DND-41 (cell line): ENCODE measurements around the gene LAD1.

Source experiments
- ATAC-seq: fragments of 200-7000 bp; cut with Tn5 transposase; 3 replicates; pipeline ENCODE4 v1.9.1; 2021; ENCODE audit warnings: low read depth; ENCODE audit not compliant: insufficient read depth
- DNase-seq: peaks from one replicate; pipeline ENCODE4 v3.0.0-alpha.2; 2020
- H2AFZ ChIP-seq: 2 replicates; pipeline ENCODE4 v1.6.0; 2012; ENCODE audit warnings: low read depth, low read length
- H3K27ac ChIP-seq: 2 replicates; pipeline ENCODE4 v1.5.1; 2012; ENCODE audit warnings: low read length, inconsistent platforms
- H3K27me3 ChIP-seq: fragments of 200-600 bp; sonication (generic); 2 replicates; pipeline ENCODE4 v1.6.0; 2012; ENCODE audit warnings: low read length, mild to moderate bottlenecking, inconsistent platforms; ENCODE audit not compliant: insufficient read depth, poor library complexity
- H3K36me3 ChIP-seq: 2 replicates; pipeline ENCODE4 v1.5.1; 2012; ENCODE audit warnings: low read length, inconsistent platforms; ENCODE audit not compliant: insufficient read depth
- H3K4me1 ChIP-seq: 2 replicates; pipeline ENCODE4 v1.5.1; 2012; ENCODE audit warnings: mild to moderate bottlenecking, low read length; ENCODE audit not compliant: insufficient read depth
- H3K4me2 ChIP-seq: 2 replicates; pipeline ENCODE4 v1.6.0; 2012; ENCODE audit warnings: mild to moderate bottlenecking, moderate library complexity, low read length, inconsistent platforms; ENCODE audit not compliant: insufficient read depth
- H3K4me3 ChIP-seq, 2 experiments: fragments of 200-600 bp in 1 of 2; shearing (Covaris generic) in 1 of 2; 2 replicates each; pipeline ENCODE4 v1.5.1; 2012 to 2016; ENCODE audit warnings: inconsistent platforms in 2 of 2, low read length in 2 of 2, mild to moderate bottlenecking in 2 of 2, low read depth in 1 of 2, moderate library complexity in 1 of 2
- H3K79me2 ChIP-seq: 2 replicates; pipeline ENCODE4 v1.6.0; 2012; ENCODE audit warnings: low read length, inconsistent platforms; ENCODE audit not compliant: insufficient read depth
- H3K9ac ChIP-seq: 2 replicates; pipeline ENCODE4 v1.6.0; 2012; ENCODE audit warnings: low read depth, mild to moderate bottlenecking, inconsistent platforms, low read length, moderate library complexity
- H3K9me3 ChIP-seq: 2 replicates; pipeline ENCODE4 v1.5.1; 2012; ENCODE audit warnings: low read length, moderate library complexity, mild to moderate bottlenecking, inconsistent platforms; ENCODE audit not compliant: insufficient read depth, severe bottlenecking
- H4K20me1 ChIP-seq: 2 replicates; pipeline ENCODE4 v1.6.0; 2012; ENCODE audit warnings: low read length; ENCODE audit not compliant: insufficient read depth
- CTCF ChIP-seq: IDR thresholded peaks from 2 replicates; pipeline ENCODE4 v1.5.1; 2012; ENCODE audit warnings: borderline replicate concordance, low read length, moderate library complexity, mild to moderate bottlenecking; ENCODE audit not compliant: poor library complexity, severe bottlenecking; ENCODE audit errors: extremely low read depth
- EZH2 ChIP-seq: IDR thresholded peaks from 3 replicates; pipeline ENCODE4 v1.6.1; 2012; ENCODE audit warnings: borderline replicate concordance, low read depth, mild to moderate bottlenecking, moderate library complexity, low read length, inconsistent platforms; ENCODE audit not compliant: severe bottlenecking

Gene LAD1

DNA sequence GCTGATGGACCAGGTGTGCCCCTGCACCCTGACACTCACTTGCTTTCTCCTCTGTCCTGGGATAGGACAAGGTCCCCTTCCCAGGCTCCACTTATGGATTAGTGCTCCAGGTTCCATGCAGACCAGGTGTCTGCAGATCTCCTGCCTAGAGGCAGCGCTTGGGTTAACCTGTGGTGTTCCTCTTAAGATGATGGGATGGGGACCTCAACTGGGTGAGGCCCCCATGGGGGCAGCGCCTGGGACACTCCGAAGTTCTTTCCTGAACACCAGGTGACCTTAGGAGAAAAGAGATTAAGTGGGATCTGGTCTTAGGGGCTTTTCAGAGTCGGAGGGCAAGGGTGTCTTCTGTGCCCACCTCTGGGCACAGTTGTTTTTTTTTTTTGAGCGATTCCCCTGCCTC, 42.9 kb downstream of the LAD1 start:
- H3K27ac ChIP-seq = no peak overlapping the region
- DNase-seq (no peak), ATAC-seq (no peak)
- no peaks in the 10 kb centered on the region for H3K9me3 ChIP-seq
- H3K27me3 ChIP-seq = no peaks in the 10 kb centered on the region
- H3K4me1 ChIP-seq = no peaks in the 10 kb centered on the region
- no peak overlapping the region for H3K4me3 ChIP-seq
- H3K79me2 ChIP-seq = no peaks in the 10 kb centered on the region
- no peak overlapping the region for H2AFZ ChIP-seq
- H4K20me1 ChIP-seq = no peaks in the 10 kb centered on the region
- no peaks in the 10 kb centered on the region for H3K36me3 ChIP-seq
- H3K4me2 ChIP-seq = no peak overlapping the region
- H3K9ac ChIP-seq = no peak overlapping the region
- TF ChIP-seq CTCF (no peak), EZH2 (no peak)

GRCh38 chr1:201355471-201355870, 43.7 kb downstream of the LAD1 start:
- ATAC-seq (no peak), DNase-seq (no peak)
- Histone ChIP-seq H3K4me1 (no peaks in the 10 kb centered on the region), H3K4me3 (no peak overlapping the region), H3K36me3 (no peaks in the 10 kb centered on the region), H2AFZ (no peak overlapping the region), H3K4me2 (no peak overlapping the region), H3K27ac (no peak overlapping the region), H3K9me3 (no peaks in the 10 kb centered on the region), H4K20me1 (no peaks in the 10 kb centered on the region), H3K79me2 (no peaks in the 10 kb centered on the region), H3K27me3 (no peaks in the 10 kb centered on the region), H3K9ac (no peak overlapping the region)
- TF ChIP-seq CTCF = no peak
- no peak for TF ChIP-seq EZH2

DNA sequence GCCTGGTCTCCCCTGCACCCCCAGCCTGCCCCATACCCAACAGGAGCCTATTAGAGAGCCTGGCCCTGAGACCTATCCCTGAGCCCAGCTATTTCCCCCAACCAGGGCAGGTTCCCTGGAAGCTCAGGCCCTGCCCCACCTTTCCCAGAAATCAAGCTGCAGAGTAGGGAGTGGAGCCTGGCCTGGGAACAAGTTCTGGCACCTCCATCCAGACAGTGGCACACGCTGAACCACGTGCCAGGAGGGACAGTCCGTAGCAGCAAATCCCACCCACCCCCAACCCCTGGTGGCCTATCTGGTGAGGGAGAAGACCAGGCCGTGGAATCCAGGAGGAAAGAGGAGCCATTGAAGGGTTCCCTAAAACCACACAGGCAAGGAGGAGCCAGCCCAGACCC, 44.2 kb downstream of the LAD1 start:
- no peaks in the 10 kb centered on the region for H3K27me3 ChIP-seq
- TF ChIP-seq CTCF (no peak), EZH2 (no peak)
- H4K20me1 ChIP-seq = no peaks in the 10 kb centered on the region
- no peak overlapping the region for H2AFZ ChIP-seq
- no peaks in the 10 kb centered on the region for H3K36me3 ChIP-seq
- no peak for DNase-seq
- H3K9ac ChIP-seq = no peak overlapping the region
- no peak overlapping the region for H3K27ac ChIP-seq
- no peaks in the 10 kb centered on the region for H3K9me3 ChIP-seq
- no peak for ATAC-seq
- no peak overlapping the region for H3K4me2 ChIP-seq
- H3K79me2 ChIP-seq = no peaks in the 10 kb centered on the region
- no peaks in the 10 kb centered on the region for H3K4me1 ChIP-seq
- no peak overlapping the region for H3K4me3 ChIP-seq

- Histone ChIP-seq H3K9ac (no peak overlapping the region), H3K27ac (no peak overlapping the region), H3K79me2 (no peaks in the 10 kb centered on the region), H3K36me3 (no peaks in the 10 kb centered on the region), H4K20me1 (no peaks in the 10 kb centered on the region), H3K27me3 (no peaks in the 10 kb centered on the region), H3K4me1 (no peaks in the 10 kb centered on the region), H3K9me3 (no peaks in the 10 kb centered on the region), H2AFZ (no peak overlapping the region), H3K4me3 (no peak overlapping the region), H3K4me2 (no peak overlapping the region)
- ATAC-seq (no peak), DNase-seq (no peak)
- TF ChIP-seq CTCF (no peak), EZH2 (no peak)
Measured at GRCh38 chr1:201354151-201354900, 44.8 kb downstream of the LAD1 start.
